HFF-Myc (cell line): ENCODE data around the gene SNRNP48.

Experiments
- DNase-seq: peaks from one replicate; pipeline ENCODE4 v3.0.0-alpha.2; 2011; ENCODE audit warnings: low read depth; ENCODE audit errors: extremely low read depth
- H3K4me3 ChIP-seq: replicated peaks from 2 replicates; pipeline ENCODE4 v1.5.1; 2011; ENCODE audit warnings: low read depth, mild to moderate bottlenecking, control low read depth, low read length
- TF ChIP-seq, protein P1 (sequence below): IDR thresholded peaks from 2 replicates; pipeline ENCODE4 v1.5.1; 2012; ENCODE audit warnings: mild to moderate bottlenecking, low read depth, low read length, control low read depth; ENCODE audit errors: missing control alignments

SNRNP48 gene

DNA sequence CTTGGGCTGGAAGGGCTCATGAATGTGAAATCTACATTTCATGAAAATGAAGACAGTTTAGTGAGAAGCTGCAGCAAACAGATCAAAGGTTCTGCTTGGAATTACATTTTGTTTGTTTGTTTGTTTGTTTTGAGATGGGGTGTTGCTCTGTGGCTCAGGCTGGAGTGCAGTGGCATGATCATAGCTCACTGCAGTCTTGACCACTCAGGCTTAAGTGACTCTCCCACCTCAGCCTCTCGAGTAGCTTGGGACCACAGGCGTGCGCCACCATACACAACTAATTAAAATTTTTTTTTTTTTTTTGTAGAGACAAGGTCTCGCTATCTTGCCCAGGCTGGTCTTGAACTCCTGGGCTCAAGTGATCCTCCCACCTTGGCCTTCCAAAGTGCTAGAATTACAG is 42.7 kb upstream of the SNRNP48 start:
- TF ChIP-seq, protein P1, sequence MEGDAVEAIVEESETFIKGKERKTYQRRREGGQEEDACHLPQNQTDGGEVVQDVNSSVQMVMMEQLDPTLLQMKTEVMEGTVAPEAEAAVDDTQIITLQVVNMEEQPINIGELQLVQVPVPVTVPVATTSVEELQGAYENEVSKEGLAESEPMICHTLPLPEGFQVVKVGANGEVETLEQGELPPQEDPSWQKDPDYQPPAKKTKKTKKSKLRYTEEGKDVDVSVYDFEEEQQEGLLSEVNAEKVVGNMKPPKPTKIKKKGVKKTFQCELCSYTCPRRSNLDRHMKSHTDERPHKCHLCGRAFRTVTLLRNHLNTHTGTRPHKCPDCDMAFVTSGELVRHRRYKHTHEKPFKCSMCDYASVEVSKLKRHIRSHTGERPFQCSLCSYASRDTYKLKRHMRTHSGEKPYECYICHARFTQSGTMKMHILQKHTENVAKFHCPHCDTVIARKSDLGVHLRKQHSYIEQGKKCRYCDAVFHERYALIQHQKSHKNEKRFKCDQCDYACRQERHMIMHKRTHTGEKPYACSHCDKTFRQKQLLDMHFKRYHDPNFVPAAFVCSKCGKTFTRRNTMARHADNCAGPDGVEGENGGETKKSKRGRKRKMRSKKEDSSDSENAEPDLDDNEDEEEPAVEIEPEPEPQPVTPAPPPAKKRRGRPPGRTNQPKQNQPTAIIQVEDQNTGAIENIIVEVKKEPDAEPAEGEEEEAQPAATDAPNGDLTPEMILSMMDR, result no peak
- H3K4me3 ChIP-seq, result no peak overlapping the region
- no peak for DNase-seq

DNA sequence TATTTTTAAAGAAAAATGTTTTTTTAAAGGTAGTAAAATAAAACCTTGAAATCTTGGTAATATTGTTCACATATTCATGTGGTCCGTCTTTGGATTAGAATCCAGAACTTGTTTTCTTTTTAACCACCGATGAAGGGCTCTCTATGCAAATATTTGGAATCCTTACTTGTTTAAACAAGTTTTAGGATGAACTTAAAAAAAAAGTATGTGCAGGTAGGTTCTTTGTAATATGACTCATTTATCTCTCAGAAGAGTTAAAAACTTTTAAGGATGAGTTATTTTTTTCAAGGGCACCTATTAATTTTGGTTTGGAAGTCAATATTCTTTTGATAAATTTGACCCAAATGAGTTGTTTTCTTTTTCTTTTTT is 39.6 kb upstream of the SNRNP48 start:
- TF ChIP-seq, protein P1, result no peak
- DNase-seq, result no peak
- H3K4me3 ChIP-seq, result no peak overlapping the region

DNA sequence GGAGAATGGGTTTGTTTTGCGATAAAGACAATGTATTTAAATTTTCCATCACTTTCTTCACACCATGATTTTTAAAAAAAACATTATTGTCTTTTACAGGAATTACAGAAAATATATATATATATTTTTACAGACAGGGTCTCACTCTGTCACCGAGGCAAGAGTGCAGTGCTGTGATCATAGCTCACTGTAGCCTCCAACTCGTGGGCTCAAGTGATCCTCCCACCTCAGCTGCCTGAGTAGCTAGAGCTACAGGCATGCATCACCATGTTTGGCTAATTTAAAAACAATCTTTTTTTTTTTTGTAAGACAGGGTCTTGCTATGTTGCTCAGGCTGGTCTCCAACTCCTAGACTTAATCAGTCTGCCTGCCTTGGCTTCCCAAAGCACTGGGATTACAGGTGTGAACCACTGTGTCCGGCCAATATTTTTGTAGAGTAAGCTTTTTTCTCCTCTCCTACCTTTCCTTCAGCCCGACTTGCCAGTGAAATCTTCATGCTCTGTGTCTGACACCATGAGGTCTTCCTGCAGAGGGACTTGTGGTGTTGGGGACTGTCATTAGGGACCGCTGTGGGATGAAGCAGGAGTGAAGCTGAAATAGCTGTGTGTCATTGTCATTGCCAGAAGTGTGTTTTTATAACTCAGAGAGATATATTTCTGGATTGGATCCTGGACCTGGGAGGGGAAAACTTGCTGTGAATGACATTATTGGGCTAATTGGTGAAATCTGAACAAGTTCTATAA is 35.3 kb upstream of the SNRNP48 start:
- TF ChIP-seq, protein P1, result no peak
- H3K4me3 ChIP-seq, result no peak overlapping the region

DNA sequence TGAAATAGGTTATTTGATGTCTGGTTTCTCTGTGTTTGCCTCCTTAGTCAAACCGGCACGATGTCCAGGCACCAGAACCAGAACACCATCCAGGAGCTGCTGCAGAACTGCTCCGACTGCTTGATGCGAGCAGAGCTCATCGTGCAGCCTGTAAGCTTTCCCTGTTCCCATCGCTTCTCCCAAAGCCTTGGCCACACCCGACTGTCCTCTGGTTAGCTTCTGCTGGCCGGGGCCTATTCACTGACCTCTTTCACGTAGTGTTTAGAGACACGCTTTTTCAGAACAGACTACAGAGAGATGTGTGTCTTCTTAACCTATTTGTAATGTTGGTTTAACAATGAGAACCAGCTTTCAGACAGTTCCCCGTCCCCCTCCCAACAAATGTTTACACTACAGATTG is 34.3 kb upstream of the SNRNP48 start:
- TF ChIP-seq, protein P1, result no peak
- DNase-seq, result no peak
- H3K4me3 ChIP-seq, result no peak overlapping the region

More for the DNA sequence above, 35.3 kb upstream of the SNRNP48 start:
- DNase-seq, result no peak

DNA sequence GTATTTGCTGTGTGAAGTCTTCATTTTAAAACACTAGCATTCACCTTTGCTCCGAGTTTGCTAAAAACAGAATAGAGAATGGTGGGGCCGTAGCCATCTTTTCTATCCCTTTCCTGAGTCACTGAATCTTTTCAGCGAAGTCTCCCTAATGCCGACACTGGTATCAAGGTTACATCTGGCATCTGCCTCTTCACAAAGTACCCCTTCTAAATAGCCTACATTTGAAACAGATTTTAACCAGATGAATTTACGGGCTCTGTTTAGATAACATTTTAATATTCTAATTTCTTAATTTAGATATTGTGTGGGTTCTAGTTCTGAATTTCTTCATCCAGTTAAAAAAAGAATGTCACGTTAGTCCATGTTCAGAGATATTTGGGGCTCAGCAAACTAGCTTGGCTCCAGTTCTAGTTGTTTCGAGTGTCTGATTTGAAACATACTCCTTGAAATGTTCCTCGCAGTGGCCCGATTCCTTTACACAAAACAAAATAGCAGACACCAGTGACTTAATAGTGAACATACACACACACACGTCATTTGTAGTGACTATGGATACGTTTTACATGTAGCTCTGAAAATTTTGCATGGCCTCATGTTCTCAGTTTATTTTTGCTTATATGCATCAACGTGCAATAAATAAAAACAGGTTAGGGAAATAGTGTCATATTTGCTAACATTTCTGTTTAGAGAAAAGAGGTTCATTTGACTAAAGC is 33.4 kb upstream of the SNRNP48 start:
- no peak for DNase-seq
- H3K4me3 ChIP-seq, result no peak overlapping the region
- TF ChIP-seq, protein P1, result no peak

DNA sequence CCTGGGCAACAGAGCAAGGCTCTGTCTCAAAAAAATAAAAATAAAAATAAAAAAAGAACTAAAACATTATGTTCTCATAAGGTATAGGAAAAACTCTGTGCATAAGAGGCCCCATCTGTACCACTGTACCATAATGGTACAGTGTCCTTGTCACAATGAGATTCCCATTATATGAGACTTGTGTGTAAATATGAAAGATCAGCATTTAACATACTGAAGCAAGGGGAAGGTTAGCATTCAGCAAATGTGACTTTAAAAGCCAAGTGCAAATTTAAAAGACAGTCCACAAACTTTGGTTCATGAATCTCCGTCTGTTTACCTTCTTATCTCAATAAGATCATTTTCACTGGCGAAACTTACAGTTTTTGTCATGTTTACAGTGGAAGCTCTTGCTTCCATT is 32.3 kb upstream of the SNRNP48 start:
- H3K4me3 ChIP-seq, result no peak overlapping the region
- DNase-seq, result no peak
- TF ChIP-seq, protein P1, result no peak

DNA sequence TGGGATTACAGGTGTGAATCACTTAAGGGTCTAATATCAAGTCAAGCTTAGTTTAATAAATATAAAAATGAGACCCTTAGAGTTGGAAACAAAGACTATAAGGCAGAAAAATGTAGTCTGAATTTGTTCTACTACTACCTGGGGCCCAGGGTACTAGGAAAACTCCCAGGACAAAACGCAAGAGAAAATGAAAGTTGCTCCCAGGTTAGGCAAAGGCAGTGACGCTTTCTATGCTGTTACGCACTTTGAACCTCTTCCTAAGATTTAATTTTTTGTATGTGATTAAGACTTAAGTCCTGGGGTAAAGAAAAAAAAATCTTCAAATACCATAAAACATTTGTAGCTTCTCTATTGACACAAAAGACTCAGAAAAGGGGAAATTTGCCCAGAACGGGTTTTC is 31.2 kb upstream of the SNRNP48 start:
- no peak overlapping the region for H3K4me3 ChIP-seq
- TF ChIP-seq, protein P1, result no peak

More for the DNA sequence above, 31.2 kb upstream of the SNRNP48 start:
- no peak for DNase-seq
